Activated gamma-delta T cell treated with Interleukin-2 at 50 U/mL for 16 hours (primary cell): ENCODE results near the gene FOXP1.

Experiments
- DNase-seq: peaks from one replicate; pipeline ENCODE4 v3.0.0-alpha.2; 2020

Gene FOXP1

GRCh38 chr3:70916375-70917055 is 667.0 kb downstream of the FOXP1 start:
- DNase-seq, result no peak

- DNase-seq, result no peak
Measured at GRCh38 chr3:70914862-70915261, 668.7 kb downstream of the FOXP1 start.

- no peak for DNase-seq
Measured at GRCh38 chr3:70911719-70912118, 671.8 kb downstream of the FOXP1 start.

- DNase-seq, result no peak
Measured at GRCh38 chr3:70905491-70905890, 678.0 kb downstream of the FOXP1 start.
